Measurements from ENCODE around the gene ATG5.

DNA sequence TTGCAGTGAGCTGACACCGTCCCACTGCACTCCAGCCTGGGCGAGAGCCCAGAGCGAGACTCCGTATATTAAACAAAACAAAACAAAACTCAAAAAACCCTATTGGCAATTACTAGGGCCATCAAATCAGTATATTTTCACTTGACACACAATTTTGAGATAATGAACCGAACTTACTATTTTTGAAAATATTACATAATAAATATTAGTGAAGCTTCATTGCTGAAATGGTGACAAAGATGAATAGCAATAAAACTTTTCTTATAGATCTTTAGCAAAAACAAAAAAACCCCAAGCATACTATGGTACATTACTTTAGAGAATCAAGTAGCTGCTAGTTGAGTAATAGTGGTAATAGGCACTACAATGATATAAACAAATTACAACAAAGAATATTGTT, 113.0 kb downstream of the ATG5 start:
- TF ChIP-seq, protein P1, sequence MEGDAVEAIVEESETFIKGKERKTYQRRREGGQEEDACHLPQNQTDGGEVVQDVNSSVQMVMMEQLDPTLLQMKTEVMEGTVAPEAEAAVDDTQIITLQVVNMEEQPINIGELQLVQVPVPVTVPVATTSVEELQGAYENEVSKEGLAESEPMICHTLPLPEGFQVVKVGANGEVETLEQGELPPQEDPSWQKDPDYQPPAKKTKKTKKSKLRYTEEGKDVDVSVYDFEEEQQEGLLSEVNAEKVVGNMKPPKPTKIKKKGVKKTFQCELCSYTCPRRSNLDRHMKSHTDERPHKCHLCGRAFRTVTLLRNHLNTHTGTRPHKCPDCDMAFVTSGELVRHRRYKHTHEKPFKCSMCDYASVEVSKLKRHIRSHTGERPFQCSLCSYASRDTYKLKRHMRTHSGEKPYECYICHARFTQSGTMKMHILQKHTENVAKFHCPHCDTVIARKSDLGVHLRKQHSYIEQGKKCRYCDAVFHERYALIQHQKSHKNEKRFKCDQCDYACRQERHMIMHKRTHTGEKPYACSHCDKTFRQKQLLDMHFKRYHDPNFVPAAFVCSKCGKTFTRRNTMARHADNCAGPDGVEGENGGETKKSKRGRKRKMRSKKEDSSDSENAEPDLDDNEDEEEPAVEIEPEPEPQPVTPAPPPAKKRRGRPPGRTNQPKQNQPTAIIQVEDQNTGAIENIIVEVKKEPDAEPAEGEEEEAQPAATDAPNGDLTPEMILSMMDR (IDR thresholded peaks at IDR 0.05) = no peak
- no peak for TF ChIP-seq POLR2A (IDR thresholded peaks at IDR 0.05)
